Chondrocyte (in vitro differentiated cells): ENCODE measurements around the gene LASP1. TPM values are rescaled to one million over a fixed set of nuclear protein-coding genes. Genes with fewer than 3 reads are reported as not detected.
A peak's percentile ranks its signal among the peaks of the same experiment; 100 is the strongest.

ENCODE experiments used
- DNase-seq: peaks from one replicate; pipeline ENCODE4 v3.0.0; 2021; ENCODE audit warnings: mixed read lengths, low spot score
- H3K27ac Mint-ChIP-seq: one replicate; pipeline ENCODE4 v1.8.0; 2021; ENCODE audit warnings: mild to moderate bottlenecking, moderate library complexity, mixed read lengths; ENCODE audit not compliant: unreplicated experiment
- H3K27me3 Mint-ChIP-seq: 2 replicates; pipeline ENCODE4 v1.8.0; 2021; ENCODE audit warnings: low read depth, mixed read lengths
- H3K36me3 Mint-ChIP-seq: 2 replicates; pipeline ENCODE4 v1.8.0; 2021; ENCODE audit warnings: low read depth, mixed read lengths
- H3K4me1 Mint-ChIP-seq: 2 replicates; pipeline ENCODE4 v1.8.0; 2021; ENCODE audit warnings: low read depth, mild to moderate bottlenecking, mixed read lengths
- H3K4me3 Mint-ChIP-seq: one replicate; pipeline ENCODE4 v1.8.0; 2021; ENCODE audit warnings: mild to moderate bottlenecking, moderate library complexity, mixed read lengths; ENCODE audit not compliant: unreplicated experiment
- H3K9me3 Mint-ChIP-seq: 2 replicates; pipeline ENCODE4 v1.8.0; 2021; ENCODE audit warnings: low read depth, mixed read lengths
- CTCF ChIP-seq: fragments of 200-600 bp; sonication (generic); IDR thresholded peaks from 2 replicates; pipeline ENCODE4 v1.5.0; 2021; ENCODE audit warnings: antibody characterized with exemption, mild to moderate bottlenecking, moderate library complexity
- total RNA-seq: library from RNA; stranded (reverse); gene quantifications from 3 replicates; pipeline ENCODE4 v1.2.1, GENCODE V29; 2021

The LASP1 gene
- total RNA-seq, 1 donor from 2014 or later: 599 TPM

- H3K4me1 Mint-ChIP-seq: peaks cover 40% of the 10 kb centered on the region
- no peaks in the 10 kb centered on the region for H3K27me3 Mint-ChIP-seq
- H3K27ac Mint-ChIP-seq: peak overlapping the region; percentile 22
- no peak overlapping the region for H3K4me3 Mint-ChIP-seq
- no peak for DNase-seq
- peaks cover 42% of the 10 kb centered on the region for H3K36me3 Mint-ChIP-seq
- H3K9me3 Mint-ChIP-seq: no peaks in the 10 kb centered on the region
- TF ChIP-seq CTCF: no peak
Observed at GRCh38 chr17:38848939-38849605, 20.8 kb upstream of the LASP1 start.

DNA sequence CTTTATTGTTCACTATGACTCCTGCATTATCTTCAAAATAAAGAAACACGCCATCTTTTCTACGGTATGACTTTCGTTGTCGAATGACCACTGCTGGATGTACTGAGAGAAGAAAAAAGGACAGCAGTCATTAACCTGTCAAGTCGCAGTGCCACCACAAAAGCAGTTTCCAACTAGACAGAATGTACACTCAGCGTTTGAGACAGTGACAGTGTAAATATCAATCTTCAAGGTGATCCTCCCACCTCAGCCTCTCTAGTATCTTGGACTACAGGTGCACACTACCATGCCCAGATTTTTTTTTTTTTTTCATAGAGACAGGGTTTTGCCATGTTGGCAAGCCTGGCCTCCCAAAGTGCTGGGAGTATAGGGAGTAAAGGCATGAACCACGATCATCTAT, 19.5 kb upstream of the LASP1 start:
- H3K36me3 Mint-ChIP-seq: peaks cover 42% of the 10 kb centered on the region
- no peaks in the 10 kb centered on the region for H3K27me3 Mint-ChIP-seq
- no peak overlapping the region for H3K27ac Mint-ChIP-seq
- no peak for DNase-seq
- no peak for TF ChIP-seq CTCF
- H3K4me1 Mint-ChIP-seq: peaks cover 41% of the 10 kb centered on the region
- H3K9me3 Mint-ChIP-seq: no peaks in the 10 kb centered on the region
- H3K4me3 Mint-ChIP-seq: peak overlapping the region; percentile 98

- Mint-ChIP-seq H3K9me3 (no peaks in the 10 kb centered on the region), H3K4me3 (peak overlapping the region; percentile 98), H3K4me1 (peaks cover 41% of the 10 kb centered on the region), H3K27me3 (no peaks in the 10 kb centered on the region), H3K27ac (peak overlapping the region; percentile 73), H3K36me3 (peaks cover 42% of the 10 kb centered on the region)
- DNase-seq: no peak
- no peak for TF ChIP-seq CTCF
Observed at GRCh38 chr17:38851434-38851833, 18.4 kb upstream of the LASP1 start.

GRCh38 chr17:38852771-38853291, 17.0 kb upstream of the LASP1 start:
- H3K9me3 Mint-ChIP-seq: no peaks in the 10 kb centered on the region

More at GRCh38 chr17:38852771-38853291, 17.0 kb upstream of the LASP1 start:
- Mint-ChIP-seq H3K36me3 (peaks cover 38% of the 10 kb centered on the region), H3K27me3 (no peaks in the 10 kb centered on the region), H3K4me3 (peak overlapping the region; percentile 98), H3K4me1 (peaks cover 41% of the 10 kb centered on the region), H3K27ac (peak overlapping the region; percentile 100)
- no peak for DNase-seq
- no peak for TF ChIP-seq CTCF
